Keratinocyte (primary cell): ENCODE measurements around the gene CMKLR1. TPM values are rescaled to one million over a fixed set of nuclear protein-coding genes. Genes with fewer than 3 reads are reported as not detected.

ENCODE experiments used
- DNase-seq: peaks from one replicate; pipeline ENCODE4 v3.0.0-alpha.2; 2011; ENCODE audit warnings: low read depth, missing footprints, low spot score
- FAIRE-seq: peaks from 2 replicates; lab custom pipeline; 2011; peaks lifted over from hg19 to GRCh38; lab: Jason Lieb, UNC
- H2AFZ ChIP-seq: 2 replicates; pipeline ENCODE4 v1.6.0; 2012; ENCODE audit warnings: low read length, control low read depth, inconsistent platforms; ENCODE audit not compliant: control insufficient read depth
- H3K27ac ChIP-seq: 2 replicates; pipeline ENCODE4 v1.5.1; 2011; ENCODE audit warnings: low read length; ENCODE audit not compliant: control insufficient read depth, insufficient read depth
- H3K27me3 ChIP-seq: 3 replicates; pipeline ENCODE4 v1.6.0; 2011; ENCODE audit warnings: low read length; ENCODE audit not compliant: control insufficient read depth, insufficient read depth; ENCODE audit errors: extremely low read depth
- H3K36me3 ChIP-seq, 2 experiments: 2 replicates in 1 of 2; 3 replicates in 1 of 2; pipeline ENCODE4 v1.5.1; 2011; ENCODE audit warnings: low read length in 2 of 2, mild to moderate bottlenecking in 1 of 2; ENCODE audit not compliant: control insufficient read depth in 2 of 2, insufficient read depth in 2 of 2; ENCODE audit errors: extremely low read depth in 1 of 2
- H3K4me1 ChIP-seq: 3 replicates; pipeline ENCODE4 v1.5.1; 2011; ENCODE audit warnings: low read length; ENCODE audit not compliant: control insufficient read depth, insufficient read depth; ENCODE audit errors: extremely low read depth
- H3K4me2 ChIP-seq: 3 replicates; pipeline ENCODE4 v1.6.0; 2011; ENCODE audit warnings: low read depth, low read length; ENCODE audit not compliant: control insufficient read depth, insufficient read depth; ENCODE audit errors: extremely low read depth
- H3K4me3 ChIP-seq, 3 experiments: fragments of 200-600 bp in 1 of 3; sonication (generic) in 1 of 3; 2 replicates in 2 of 3; 3 replicates in 1 of 3; pipeline ENCODE4 v1.5.1; 2011 to 2016; ENCODE audit warnings: low read length in 3 of 3, mild to moderate bottlenecking in 3 of 3, control low read depth in 2 of 3, inconsistent platforms in 1 of 3, low read depth in 1 of 3, mixed read lengths in 1 of 3, mixed run types in 1 of 3, moderate library complexity in 1 of 3; ENCODE audit not compliant: control insufficient read depth in 2 of 3, insufficient read depth in 2 of 3; ENCODE audit errors: extremely low read depth in 1 of 3
- H3K79me2 ChIP-seq: 2 replicates; pipeline ENCODE4 v1.6.0; 2012; ENCODE audit warnings: low read length; ENCODE audit not compliant: control insufficient read depth, insufficient read depth
- H3K9ac ChIP-seq: 3 replicates; pipeline ENCODE4 v1.6.0; 2011; ENCODE audit warnings: low read length; ENCODE audit not compliant: control insufficient read depth, insufficient read depth; ENCODE audit errors: extremely low read depth
- H3K9me1 ChIP-seq: 3 replicates; pipeline ENCODE4 v1.6.0; 2011; ENCODE audit warnings: low read length; ENCODE audit not compliant: control insufficient read depth, insufficient read depth; ENCODE audit errors: extremely low read depth
- H3K9me3 ChIP-seq: 2 replicates; pipeline ENCODE4 v1.5.1; 2012; ENCODE audit warnings: low read depth, low read length; ENCODE audit not compliant: control insufficient read depth
- H4K20me1 ChIP-seq: 3 replicates; pipeline ENCODE4 v1.6.0; 2011; ENCODE audit warnings: low read length; ENCODE audit not compliant: control insufficient read depth, insufficient read depth; ENCODE audit errors: extremely low read depth
- EZH2 ChIP-seq: IDR thresholded peaks from one replicate; pipeline ENCODE4 v1.6.1; 2012; ENCODE audit warnings: inconsistent platforms, mild to moderate bottlenecking, low read length, moderate library complexity
- dilution Hi-C: fragments of 300-500 bp; cut with MboI; formaldehyde crosslinking; loops from one replicate; pipeline ENCODE4 v1.7.0; 2020; ENCODE audit warnings: low sequenced_read_pairs; ENCODE audit not compliant: extremely low pct_ligation_motif_present
- polyA plus RNA-seq, 5 experiments: library from polyadenylated mRNA; depleted of rRNA in 3 of 5; stranded (reverse) in 3 of 5; stranded (forward) in 1 of 5; unstranded in 1 of 5; fragments of >200 nt; gene quantifications; 1 replicate in 1 of 5; 2 replicates in 3 of 5; 3 replicates in 1 of 5; pipeline versions ENCODE4 v1.2.1 to v1.2.3, GENCODE V29; 2011 to 2012; ENCODE audit warnings: missing spikeins in 2 of 5, low read depth in 1 of 5, low replicate concordance in 1 of 5
- TF ChIP-seq, protein P1 (sequence below), 3 experiments: IDR thresholded peaks in 1 of 3; conservative IDR thresholded peaks in 1 of 3; optimal IDR thresholded peaks in 1 of 3; 2 replicates in 2 of 3; 3 replicates in 1 of 3; pipeline versions ENCODE3 to v1.5.1; 2011; ENCODE audit warnings: low read length in 3 of 3, mild to moderate bottlenecking in 3 of 3, moderate library complexity in 2 of 3, control low read depth in 1 of 3, inconsistent platforms in 1 of 3; ENCODE audit not compliant: insufficient read depth in 2 of 3; ENCODE audit errors: extremely low read depth in 1 of 3

The CMKLR1 gene
- polyA plus RNA-seq, 1 donor (not counting 4 experiments of a cell fraction or from before 2014, with no cell fraction given): not detected

GRCh38 chr12:108302016-108302402 is 37.1 kb downstream of the CMKLR1 start:
- no peak overlapping the region for H3K27ac ChIP-seq
- no peak for DNase-seq
- peaks cover 10% of the 10 kb centered on the region for H3K27me3 ChIP-seq
- H3K9me1 ChIP-seq: no peaks in the 10 kb centered on the region
- no peak for TF ChIP-seq EZH2
- TF ChIP-seq, protein P1, sequence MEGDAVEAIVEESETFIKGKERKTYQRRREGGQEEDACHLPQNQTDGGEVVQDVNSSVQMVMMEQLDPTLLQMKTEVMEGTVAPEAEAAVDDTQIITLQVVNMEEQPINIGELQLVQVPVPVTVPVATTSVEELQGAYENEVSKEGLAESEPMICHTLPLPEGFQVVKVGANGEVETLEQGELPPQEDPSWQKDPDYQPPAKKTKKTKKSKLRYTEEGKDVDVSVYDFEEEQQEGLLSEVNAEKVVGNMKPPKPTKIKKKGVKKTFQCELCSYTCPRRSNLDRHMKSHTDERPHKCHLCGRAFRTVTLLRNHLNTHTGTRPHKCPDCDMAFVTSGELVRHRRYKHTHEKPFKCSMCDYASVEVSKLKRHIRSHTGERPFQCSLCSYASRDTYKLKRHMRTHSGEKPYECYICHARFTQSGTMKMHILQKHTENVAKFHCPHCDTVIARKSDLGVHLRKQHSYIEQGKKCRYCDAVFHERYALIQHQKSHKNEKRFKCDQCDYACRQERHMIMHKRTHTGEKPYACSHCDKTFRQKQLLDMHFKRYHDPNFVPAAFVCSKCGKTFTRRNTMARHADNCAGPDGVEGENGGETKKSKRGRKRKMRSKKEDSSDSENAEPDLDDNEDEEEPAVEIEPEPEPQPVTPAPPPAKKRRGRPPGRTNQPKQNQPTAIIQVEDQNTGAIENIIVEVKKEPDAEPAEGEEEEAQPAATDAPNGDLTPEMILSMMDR (optimal IDR thresholded peaks at IDR 0.05 in 1 of 3, IDR thresholded peaks at IDR 0.05 in 1 of 3, conservative IDR thresholded peaks at IDR 0.05 in 1 of 3; ENCODE audit: extremely low read depth in 1 of 3, insufficient read depth in 2 of 3, low read length in 3 of 3): no peak
- FAIRE-seq: no peak
- H3K9me3 ChIP-seq: no peaks in the 10 kb centered on the region
- no peak overlapping the region for H3K4me2 ChIP-seq
- H3K4me3 ChIP-seq: no peak overlapping the region
- H3K36me3 ChIP-seq: no peaks in the 10 kb centered on the region
- no peak overlapping the region for H2AFZ ChIP-seq
- H3K4me1 ChIP-seq: peaks cover 8% of the 10 kb centered on the region
- dilution Hi-C loops: no loop called here
- H4K20me1 ChIP-seq: no peaks in the 10 kb centered on the region
- H3K9ac ChIP-seq: no peak overlapping the region
- H3K79me2 ChIP-seq: no peaks in the 10 kb centered on the region

- TF ChIP-seq EZH2: no peak
- TF ChIP-seq, protein P1 (optimal IDR thresholded peaks at IDR 0.05 in 1 of 3, IDR thresholded peaks at IDR 0.05 in 1 of 3, conservative IDR thresholded peaks at IDR 0.05 in 1 of 3; ENCODE audit: extremely low read depth in 1 of 3, insufficient read depth in 2 of 3, low read length in 3 of 3): no peak
- no peaks in the 10 kb centered on the region for H3K9me1 ChIP-seq
Measured at GRCh38 chr12:108301346-108301745, 37.8 kb downstream of the CMKLR1 start.

More at GRCh38 chr12:108301346-108301745, 37.8 kb downstream of the CMKLR1 start:
- dilution Hi-C loops: no loop called here
- no peaks in the 10 kb centered on the region for H3K79me2 ChIP-seq
- no peaks in the 10 kb centered on the region for H3K9me3 ChIP-seq
- H2AFZ ChIP-seq: no peak overlapping the region
- no peak overlapping the region for H3K27ac ChIP-seq
- no peaks in the 10 kb centered on the region for H4K20me1 ChIP-seq
- FAIRE-seq (no peak), DNase-seq (no peak)
- H3K36me3 ChIP-seq: no peaks in the 10 kb centered on the region
- peaks cover 8% of the 10 kb centered on the region for H3K4me1 ChIP-seq
- no peak overlapping the region for H3K9ac ChIP-seq
- no peak overlapping the region for H3K4me2 ChIP-seq
- H3K4me3 ChIP-seq: no peak overlapping the region
- peaks cover 10% of the 10 kb centered on the region for H3K27me3 ChIP-seq
